Lower leg skin (tissue), 4 donors: ENCODE results near the gene PTPRN2. TPM values are rescaled to one million over a fixed set of nuclear protein-coding genes. Genes with fewer than 3 reads are reported as not detected.
A peak's percentile ranks its signal among the peaks of the same experiment; 100 is the strongest.

Source experiments
- DNase-seq, 2 donors: peaks; one replicate each; pipeline ENCODE4 v3.0.0-alpha.2; 2019; ENCODE audit warnings: low spot score in 2 of 2
- H3K4me3 ChIP-seq: fragments of 200-600 bp; sonication (generic); 2 replicates; pipeline ENCODE4 v1.5.1; 2017; ENCODE audit warnings: mild to moderate bottlenecking, low read depth; ENCODE audit not compliant: poor library complexity, severe bottlenecking
- CTCF ChIP-seq, 3 donors: fragments of 450-650 bp; IDR thresholded peaks; one replicate each; pipeline ENCODE4 v1.5.1; 2016; ENCODE audit warnings: antibody characterized with exemption in 3 of 3, mild to moderate bottlenecking in 3 of 3, moderate library complexity in 2 of 3
- POLR2A ChIP-seq, 2 donors: fragments of 450-650 bp; IDR thresholded peaks; one replicate each; pipeline ENCODE4 v1.6.1; 2016 to 2017; ENCODE audit warnings: antibody characterized with exemption in 2 of 2, mild to moderate bottlenecking in 1 of 2, moderate library complexity in 1 of 2
- WGBS, 2 donors: methylation state at CpG; one replicate each; pipeline ENCODE4 v1.1.5; 2018; 5-methylcytosine and 5-hydroxymethylcytosine counted together
- intact Hi-C: fragments of 100-400 bp; cut with DNase I; formaldehyde crosslinking; loops from one replicate; pipeline ENCODE4 v1.15.0; 2023; ENCODE audit warnings: low total_unique reads
- total RNA-seq, 4 donors: library from RNA; depleted of rRNA; stranded (reverse); fragments of >200 nt; gene quantifications; one replicate each; pipeline ENCODE4 v1.1.0, GENCODE V29; 2016

PTPRN2 gene
- total RNA-seq, 4 donors from 2014 or later, result 0.11 to 1.6 (median 0.92) TPM

DNA sequence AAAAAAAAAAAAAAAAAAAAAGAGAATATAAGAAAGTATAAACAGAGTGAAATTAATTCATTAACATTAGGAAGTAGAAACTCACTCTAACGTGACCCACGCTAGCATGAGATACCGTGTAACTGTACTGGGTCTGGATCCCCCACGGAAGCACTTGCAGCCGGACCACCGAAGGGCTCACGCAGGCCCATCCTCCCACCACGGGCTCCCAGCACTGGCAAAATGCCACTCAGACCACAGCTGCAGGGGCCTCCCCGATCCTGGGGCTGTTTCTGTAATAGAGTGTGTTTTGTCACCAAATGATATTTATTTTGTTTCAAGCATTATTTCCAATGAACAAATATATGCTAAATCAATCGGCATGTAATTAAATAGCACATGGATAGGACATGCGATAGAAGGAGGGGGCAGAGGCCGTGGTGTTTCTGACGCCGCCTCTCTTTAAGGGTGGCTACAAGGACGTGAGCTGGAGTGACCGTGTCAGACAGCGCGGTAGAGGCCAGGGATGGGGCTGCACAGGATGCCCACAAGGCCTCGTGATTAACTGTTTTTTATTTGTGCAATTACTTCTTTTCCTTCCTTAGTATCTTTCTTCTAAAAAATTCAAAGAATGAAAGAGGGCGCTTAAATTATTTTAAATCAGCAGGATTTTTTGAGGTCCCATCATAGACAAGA lies 568.5 kb downstream of the PTPRN2 start:
- TF ChIP-seq CTCF (IDR thresholded peaks at IDR 0.05), result no peak
- TF ChIP-seq POLR2A (IDR thresholded peaks at IDR 0.05), result no peak
- 77 to 83% methylated on average over 20 of the region's 20 CpGs for WGBS, 2 donors
- intact Hi-C loops, result no loop called here
- DNase-seq, result peak in 1 of 2 donors; percentile 59
- H3K4me3 ChIP-seq, result no peak overlapping the region

DNA sequence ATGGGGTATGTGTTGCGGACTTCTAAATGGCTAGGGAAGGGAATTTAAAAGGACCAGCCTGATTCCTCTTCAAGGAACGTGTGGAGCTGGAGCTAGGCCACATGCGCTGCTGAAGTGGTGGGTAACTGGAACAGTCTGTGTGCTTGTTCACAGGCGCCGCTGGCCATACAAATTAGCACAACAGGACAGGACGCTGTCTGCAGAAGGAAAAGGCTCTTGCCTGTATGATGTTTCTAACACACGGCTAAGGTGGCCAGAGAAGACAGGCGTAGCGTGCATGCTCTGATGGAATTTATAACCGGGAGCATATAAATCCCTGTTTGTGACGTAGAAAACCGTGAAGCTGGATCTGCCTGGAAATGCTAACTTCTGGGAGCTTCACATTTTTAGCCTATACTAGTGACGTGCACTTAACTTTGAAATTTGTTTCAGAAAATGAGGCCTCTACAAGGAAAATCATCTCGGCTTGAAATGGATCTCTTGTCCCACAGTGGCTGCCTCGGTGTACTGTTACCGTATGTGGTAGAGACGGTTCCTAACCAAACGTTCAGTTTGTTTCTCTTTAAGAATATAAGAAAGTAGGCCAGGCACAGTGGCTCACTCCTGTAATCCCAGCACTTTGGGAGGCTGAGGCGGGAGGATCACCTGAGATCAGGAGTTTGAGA lies 569.4 kb downstream of the PTPRN2 start:
- 88 to 94% methylated on average over 19 of the region's 19 CpGs for WGBS, 2 donors
- intact Hi-C loops, result no loop called here
- DNase-seq, result peak in 1 of 2 donors; percentile 56
- TF ChIP-seq CTCF (IDR thresholded peaks at IDR 0.05) (no peak), POLR2A (IDR thresholded peaks at IDR 0.05) (no peak)
- no peak overlapping the region for H3K4me3 ChIP-seq

DNA sequence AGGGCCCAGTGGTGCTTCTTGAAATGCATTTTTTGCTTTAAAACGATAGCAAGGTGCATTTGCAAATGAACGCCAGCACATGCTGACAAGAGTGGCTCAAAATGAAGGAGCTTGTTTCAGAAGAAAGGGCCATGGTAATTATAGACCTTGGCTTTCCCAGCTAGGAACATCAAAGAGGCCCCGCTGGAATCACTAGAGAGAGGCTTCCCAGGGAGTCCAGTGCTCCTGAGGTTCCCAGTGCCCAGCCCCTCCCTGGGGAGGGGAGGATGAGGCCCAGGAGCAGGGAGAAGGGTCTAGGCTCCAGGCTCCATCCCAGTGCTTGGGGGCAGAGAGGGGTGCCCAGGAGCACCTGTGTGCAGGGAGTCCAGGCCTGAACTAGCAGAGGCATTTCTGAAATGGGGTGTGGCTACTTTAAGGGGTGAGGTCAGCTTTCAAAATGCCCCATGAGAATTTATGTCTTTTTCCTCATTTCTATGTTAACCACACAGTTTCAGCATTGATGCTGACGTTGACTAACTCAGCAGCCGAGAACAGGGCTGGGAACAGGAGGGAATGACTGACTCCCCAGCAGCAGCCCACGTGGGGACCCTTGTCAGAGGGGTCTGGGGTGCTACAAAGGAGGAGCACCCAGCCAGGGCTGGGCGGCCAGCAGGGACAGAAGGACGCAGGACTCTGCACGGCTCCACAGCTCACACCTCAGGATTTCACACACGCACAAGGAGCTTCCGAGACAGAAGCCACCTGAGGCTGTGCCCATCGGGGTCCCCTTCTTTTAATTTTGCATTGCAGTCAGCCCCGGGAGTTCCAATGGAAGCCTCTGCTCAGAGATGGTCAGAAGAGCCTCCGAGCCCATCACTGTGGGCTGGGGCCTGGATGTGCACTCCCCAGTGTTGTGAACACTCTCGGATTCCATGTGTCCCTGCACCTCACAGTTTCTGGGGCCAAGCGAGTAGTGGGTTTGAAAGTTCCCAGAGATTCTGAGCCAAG lies 570.2 kb downstream of the PTPRN2 start:
- intact Hi-C loops, result no loop called here
- TF ChIP-seq CTCF (IDR thresholded peaks at IDR 0.05) (no peak), POLR2A (IDR thresholded peaks at IDR 0.05) (no peak)
- H3K4me3 ChIP-seq, result no peak overlapping the region
- peak in 1 of 2 donors; percentile 52 for DNase-seq
- WGBS, 2 donors, result 68 to 69% methylated on average over 16 of the region's 16 CpGs

GRCh38 chr7:158016180-158017097 lies 571.2 kb downstream of the PTPRN2 start:
- 15 to 27% methylated on average over 31 of the region's 31 CpGs for WGBS, 2 donors
- H3K4me3 ChIP-seq, result no peak overlapping the region
- DNase-seq, result peak in 1 of 2 donors; percentile 83
- intact Hi-C loops, result no loop called here
- TF ChIP-seq POLR2A (IDR thresholded peaks at IDR 0.05) (no peak), CTCF (IDR thresholded peaks at IDR 0.05) (no peak)
